Parathyroid adenoma (tissue), 2 donors: Measurements from ENCODE around the gene CREB3L2.

Experiments used
- H2AFZ ChIP-seq: fragments of 300-600 bp; sonication (generic); one replicate; pipeline ENCODE4 v1.7.0; 2017; ENCODE audit warnings: antibody characterized with exemption, mild to moderate bottlenecking
- H3K27ac ChIP-seq: fragments of 300-600 bp; sonication (generic); one replicate; pipeline ENCODE4 v1.7.0; 2017
- H3K27me3 ChIP-seq: fragments of 300-600 bp; sonication (generic); one replicate; pipeline ENCODE4 v1.7.0; 2017; ENCODE audit warnings: low read length; ENCODE audit not compliant: control insufficient read depth, insufficient read depth
- H3K36me3 ChIP-seq: fragments of 300-600 bp; sonication (generic); one replicate; pipeline ENCODE4 v1.7.0; 2017; ENCODE audit warnings: low read length; ENCODE audit not compliant: control insufficient read depth, insufficient read depth
- H3K4me1 ChIP-seq: fragments of 300-600 bp; sonication (generic); one replicate; pipeline ENCODE4 v1.7.0; 2017; ENCODE audit warnings: control low read depth
- H3K4me2 ChIP-seq: fragments of 300-600 bp; sonication (generic); one replicate; pipeline ENCODE4 v1.7.0; 2017; ENCODE audit warnings: low read length
- H3K4me3 ChIP-seq: fragments of 300-600 bp; sonication (generic); one replicate; pipeline ENCODE4 v1.7.0; 2017; ENCODE audit warnings: low read depth, low read length
- H3K79me2 ChIP-seq: fragments of 300-600 bp; sonication (generic); one replicate; pipeline ENCODE4 v1.7.0; 2017; ENCODE audit warnings: control low read depth
- H3K9ac ChIP-seq: fragments of 300-600 bp; sonication (generic); one replicate; pipeline ENCODE4 v1.7.0; 2017; ENCODE audit warnings: mild to moderate bottlenecking
- H3K9me3 ChIP-seq: fragments of 300-600 bp; sonication (generic); one replicate; pipeline ENCODE4 v1.7.0; 2017; ENCODE audit warnings: low read length; ENCODE audit not compliant: control insufficient read depth
- CTCF ChIP-seq: fragments of 300-600 bp; sonication (generic); IDR thresholded peaks from one replicate; pipeline ENCODE4 v1.7.0; 2017; ENCODE audit warnings: antibody characterized with exemption, mild to moderate bottlenecking
- donor health status: primary hyperparathyroidism.

Gene CREB3L2

GRCh38 chr7:137870078-137870477, 131.8 kb downstream of the CREB3L2 start:
- H3K79me2 ChIP-seq: no peaks in the 10 kb centered on the region
- no peaks in the 10 kb centered on the region for H3K27me3 ChIP-seq
- no peaks in the 10 kb centered on the region for H3K36me3 ChIP-seq
- H3K27ac ChIP-seq: no peak overlapping the region
- no peaks in the 10 kb centered on the region for H3K9me3 ChIP-seq
- no peak for TF ChIP-seq CTCF
- H3K4me2 ChIP-seq: no peak overlapping the region
- H3K4me3 ChIP-seq: no peak overlapping the region
- no peak overlapping the region for H2AFZ ChIP-seq
- peaks cover 8% of the 10 kb centered on the region for H3K4me1 ChIP-seq
- no peak overlapping the region for H3K9ac ChIP-seq

- Histone ChIP-seq H3K36me3 (no peaks in the 10 kb centered on the region), H3K9me3 (no peaks in the 10 kb centered on the region), H3K27me3 (no peaks in the 10 kb centered on the region), H3K4me2 (no peak overlapping the region), H3K4me1 (peaks cover 4% of the 10 kb centered on the region), H3K4me3 (no peak overlapping the region), H3K79me2 (no peaks in the 10 kb centered on the region), H2AFZ (no peak overlapping the region), H3K9ac (no peak overlapping the region), H3K27ac (no peak overlapping the region)
- no peak for TF ChIP-seq CTCF
Observed at GRCh38 chr7:137869260-137869659, 132.6 kb downstream of the CREB3L2 start.

DNA sequence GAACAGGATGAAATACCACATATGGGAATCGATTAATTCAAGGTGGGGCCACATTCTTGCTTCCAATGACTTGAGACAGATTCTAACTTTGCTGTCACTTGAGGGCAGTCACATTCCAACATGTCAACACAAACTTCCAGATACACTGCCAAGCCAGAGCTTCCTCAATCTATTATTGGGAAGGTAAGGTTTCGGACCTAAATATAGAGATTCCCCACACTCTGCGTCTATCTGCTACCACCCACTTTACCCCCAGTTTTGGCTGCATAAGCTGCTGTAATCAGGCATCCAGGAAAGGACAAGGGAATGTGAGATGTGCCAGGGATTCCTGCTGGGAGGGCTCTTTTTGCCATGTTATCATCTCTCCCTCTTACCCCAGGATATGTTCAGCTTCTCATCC, 134.6 kb downstream of the CREB3L2 start:
- Histone ChIP-seq H3K4me1 (no peaks in the 10 kb centered on the region), H2AFZ (no peak overlapping the region), H3K27ac (no peak overlapping the region), H3K9ac (no peak overlapping the region), H3K27me3 (no peaks in the 10 kb centered on the region), H3K4me3 (no peak overlapping the region), H3K4me2 (no peak overlapping the region), H3K36me3 (no peaks in the 10 kb centered on the region), H3K9me3 (no peaks in the 10 kb centered on the region), H3K79me2 (no peaks in the 10 kb centered on the region)
- no peak for TF ChIP-seq CTCF

DNA sequence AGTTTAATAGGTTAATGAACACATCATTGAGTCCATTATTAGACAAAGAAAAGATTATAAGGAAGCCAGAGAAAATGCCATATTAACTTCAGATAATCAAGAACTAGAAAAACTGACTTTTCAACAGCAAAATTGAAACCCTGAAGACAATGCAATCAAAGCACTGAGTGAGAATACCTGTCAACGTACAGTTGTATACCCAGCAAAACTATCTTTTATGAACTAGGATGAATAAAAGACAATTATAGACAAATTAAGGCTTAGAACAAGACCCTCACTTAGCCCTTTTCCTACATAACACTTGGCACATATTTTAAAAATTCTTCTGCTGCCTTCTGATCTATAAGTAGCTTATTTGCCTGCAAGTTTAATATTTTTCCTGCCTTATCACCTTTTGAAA, 136.1 kb downstream of the CREB3L2 start:
- Histone ChIP-seq H3K36me3 (no peaks in the 10 kb centered on the region), H3K79me2 (no peaks in the 10 kb centered on the region), H3K4me3 (no peak overlapping the region), H3K9ac (no peak overlapping the region), H3K4me2 (no peak overlapping the region), H3K4me1 (no peaks in the 10 kb centered on the region), H3K27ac (no peak overlapping the region), H3K9me3 (no peaks in the 10 kb centered on the region), H3K27me3 (no peaks in the 10 kb centered on the region), H2AFZ (no peak overlapping the region)
- TF ChIP-seq CTCF: no peak

- no peak overlapping the region for H2AFZ ChIP-seq
- no peak for TF ChIP-seq CTCF
- H3K36me3 ChIP-seq: no peaks in the 10 kb centered on the region
- H3K9me3 ChIP-seq: no peaks in the 10 kb centered on the region
- no peaks in the 10 kb centered on the region for H3K27me3 ChIP-seq
- H3K4me2 ChIP-seq: no peak overlapping the region
- no peak overlapping the region for H3K27ac ChIP-seq
- H3K4me1 ChIP-seq: no peaks in the 10 kb centered on the region
- H3K79me2 ChIP-seq: no peaks in the 10 kb centered on the region
- no peak overlapping the region for H3K9ac ChIP-seq
- no peak overlapping the region for H3K4me3 ChIP-seq
Observed at GRCh38 chr7:137862964-137863363, 138.9 kb downstream of the CREB3L2 start.
